ENCODE data around the gene ZNF839.
"Not testable (repeated sequence)": the region's sequence is repeated elsewhere in the genome, so short reads cannot be mapped to it uniquely, and the experiment has no call there.

ZNF839 gene

DNA sequence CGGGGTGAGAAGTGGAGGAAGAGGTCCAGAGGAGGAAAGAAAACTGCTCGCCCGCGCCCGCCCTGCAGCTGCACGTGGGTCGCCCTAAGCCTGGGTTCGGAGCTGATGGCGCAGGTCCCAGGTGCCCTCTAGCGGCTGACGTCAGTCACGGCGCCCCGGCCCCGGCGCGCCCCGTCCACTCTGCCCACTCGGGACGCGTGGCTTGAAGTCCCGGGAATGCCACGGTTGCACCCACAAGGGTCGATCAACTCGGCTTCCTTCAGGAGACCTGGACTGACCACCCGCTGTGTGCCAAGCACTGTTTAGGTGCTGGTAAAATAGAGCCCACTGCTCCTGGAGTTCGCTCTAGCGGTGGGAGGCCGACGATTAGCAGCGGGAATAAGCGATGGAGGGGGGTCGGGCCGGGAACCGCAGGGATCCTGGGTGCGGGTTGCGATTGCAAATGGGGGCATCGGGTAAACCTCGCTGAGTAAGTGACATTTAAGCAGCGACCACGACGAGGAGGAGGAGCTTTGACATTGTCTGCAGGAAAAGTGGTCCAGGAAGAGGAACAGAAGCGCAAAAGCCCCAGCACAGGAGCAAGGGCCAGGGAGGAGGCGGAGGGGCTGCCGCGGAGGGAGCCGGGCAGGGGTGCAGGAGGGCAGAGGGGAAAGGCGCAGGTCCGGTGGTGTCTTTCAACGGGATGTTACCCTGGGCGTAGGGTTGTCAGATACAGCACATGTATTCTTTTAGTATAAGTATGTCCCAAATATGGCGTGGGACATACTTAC is 5.1 kb upstream of the ZNF839 start:
- peak; percentile 59 for DNase-seq

DNA sequence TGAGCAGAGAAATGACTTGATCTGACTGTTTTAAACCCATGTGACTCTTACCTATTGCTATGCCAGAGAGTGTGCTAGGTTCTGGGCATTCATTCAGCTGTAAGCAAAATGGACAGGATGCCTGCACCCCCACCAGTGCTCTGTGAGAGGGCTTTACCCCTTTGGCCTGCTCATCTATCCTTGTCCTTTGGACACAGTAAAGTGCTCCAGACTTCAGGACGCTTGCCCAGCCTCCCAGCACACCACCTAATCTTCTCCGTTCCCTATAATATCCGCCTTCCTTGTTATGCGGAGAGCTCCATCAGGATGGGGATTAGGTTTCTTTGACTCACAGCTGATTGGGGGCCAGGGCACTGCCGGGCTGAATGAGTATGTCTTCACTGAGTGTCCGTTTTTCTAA is 4.4 kb upstream of the ZNF839 start:
- DNase-seq = no peak

DNA sequence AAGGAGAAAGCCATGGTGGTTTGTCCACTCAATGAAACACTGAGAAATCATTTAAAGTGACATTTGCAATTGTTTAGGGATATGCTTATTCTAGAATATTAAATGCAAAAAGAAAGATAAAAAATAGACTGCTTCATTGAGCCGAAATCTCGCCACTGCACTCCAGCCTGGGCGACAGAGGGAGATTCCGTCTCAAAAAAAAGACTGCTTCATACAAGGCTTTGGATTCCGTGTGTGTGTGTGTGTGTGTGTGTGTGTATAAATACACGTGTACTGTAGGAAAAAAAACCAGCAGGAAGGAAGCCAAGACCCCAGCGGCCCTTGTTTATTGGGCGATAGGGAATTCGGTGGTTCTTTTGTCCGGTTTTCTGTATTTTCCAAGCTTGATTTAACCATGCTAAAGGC is 3.2 kb upstream of the ZNF839 start:
- no peak for DNase-seq

DNA sequence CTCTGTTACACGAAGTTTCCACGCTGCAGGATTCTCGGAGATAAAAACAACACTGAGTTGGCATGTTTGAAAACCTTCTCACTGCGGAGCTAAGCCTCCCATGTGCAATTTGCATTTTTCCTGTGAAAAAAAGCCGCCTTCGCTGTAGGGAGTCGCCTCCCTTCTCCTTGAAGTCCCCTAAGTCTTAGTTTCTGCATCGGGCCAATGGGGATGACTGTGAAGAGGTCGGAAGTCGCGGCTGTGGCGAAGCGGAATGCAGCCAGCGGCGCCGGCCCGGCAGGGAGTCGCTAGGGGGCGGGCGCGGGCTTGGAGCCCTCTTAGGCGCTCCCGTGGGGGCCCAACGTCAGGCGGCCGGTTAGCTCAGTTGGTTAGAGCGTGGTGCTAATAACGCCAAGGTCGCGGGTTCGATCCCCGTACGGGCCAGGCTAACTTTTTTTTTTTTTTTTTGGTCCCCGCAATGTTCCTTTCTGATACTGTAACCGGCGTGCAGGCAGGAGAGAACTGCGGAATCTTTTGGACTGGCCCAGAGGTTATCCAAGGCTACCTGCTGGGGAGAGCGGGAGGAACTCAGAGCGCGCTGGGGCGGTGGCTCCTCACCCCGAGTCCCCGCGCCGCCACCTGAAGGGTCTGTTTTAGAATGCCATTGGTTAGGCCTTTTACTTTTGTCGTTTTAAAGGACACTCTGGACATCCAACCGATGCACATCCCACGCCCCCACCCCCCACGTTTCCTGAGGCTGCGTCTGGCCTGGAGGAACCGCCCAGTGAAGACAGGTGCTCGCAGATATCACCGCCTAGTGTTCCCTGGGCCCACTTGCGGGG is 2.6 kb upstream of the ZNF839 start:
- peak; percentile 76 for DNase-seq

DNA sequence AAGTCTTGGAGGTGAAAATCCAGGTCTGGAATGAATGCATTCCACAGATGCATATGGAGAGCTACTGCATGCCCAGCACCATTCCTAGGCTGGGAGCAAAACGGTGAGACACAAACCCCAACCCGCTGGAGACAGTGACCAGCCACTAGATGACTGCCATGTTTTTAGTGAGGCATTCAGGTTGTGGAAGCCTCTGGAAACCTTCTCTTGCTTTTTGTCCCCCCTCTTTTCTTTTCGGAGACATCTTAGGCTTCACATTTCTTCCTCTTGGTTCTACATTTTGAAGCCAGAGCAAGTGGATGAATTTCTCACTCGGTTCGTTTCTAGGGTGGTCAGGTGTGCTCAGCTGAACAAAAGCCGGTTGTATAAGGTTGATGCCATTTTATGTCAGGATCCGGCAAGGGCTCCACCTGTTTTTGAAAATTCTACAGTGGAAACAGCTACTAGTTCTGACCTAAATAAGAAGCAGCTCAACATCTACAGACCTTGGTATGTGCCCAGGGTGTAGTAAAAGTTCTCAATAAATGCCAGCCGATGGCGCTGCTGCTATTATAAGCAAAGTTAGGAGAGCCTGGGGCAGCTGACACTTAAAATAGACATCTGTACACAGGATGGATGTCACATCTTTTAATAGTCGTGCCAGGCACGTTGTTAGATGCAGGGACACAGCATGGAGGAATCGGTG is 1.8 kb upstream of the ZNF839 start:
- peak; percentile 51 for DNase-seq

DNA sequence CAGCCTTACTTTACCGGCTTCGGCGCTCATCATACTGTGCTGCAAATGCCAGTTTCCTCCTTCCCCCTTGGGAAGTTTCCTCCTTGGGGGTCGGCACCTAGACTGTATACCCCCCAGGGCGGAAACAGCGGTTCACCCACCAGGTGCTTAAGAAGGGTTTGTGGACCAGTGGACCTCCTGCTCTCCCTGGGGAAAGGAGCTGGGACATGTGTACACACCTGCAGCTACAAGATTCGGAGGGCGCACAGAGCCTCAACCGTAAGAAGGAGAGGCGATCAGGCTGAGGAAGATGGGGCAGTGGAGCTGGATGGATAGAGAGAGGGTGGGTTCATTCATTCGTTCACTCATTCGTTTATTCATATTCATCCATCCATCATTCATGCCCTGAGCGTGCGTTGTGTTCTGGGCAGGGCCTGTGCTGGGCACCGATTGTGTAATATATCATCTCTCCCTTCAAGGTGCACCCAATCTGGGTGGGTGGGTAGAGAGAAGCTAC is 717 bp upstream of the ZNF839 start:
- DNase-seq = no peak

DNA sequence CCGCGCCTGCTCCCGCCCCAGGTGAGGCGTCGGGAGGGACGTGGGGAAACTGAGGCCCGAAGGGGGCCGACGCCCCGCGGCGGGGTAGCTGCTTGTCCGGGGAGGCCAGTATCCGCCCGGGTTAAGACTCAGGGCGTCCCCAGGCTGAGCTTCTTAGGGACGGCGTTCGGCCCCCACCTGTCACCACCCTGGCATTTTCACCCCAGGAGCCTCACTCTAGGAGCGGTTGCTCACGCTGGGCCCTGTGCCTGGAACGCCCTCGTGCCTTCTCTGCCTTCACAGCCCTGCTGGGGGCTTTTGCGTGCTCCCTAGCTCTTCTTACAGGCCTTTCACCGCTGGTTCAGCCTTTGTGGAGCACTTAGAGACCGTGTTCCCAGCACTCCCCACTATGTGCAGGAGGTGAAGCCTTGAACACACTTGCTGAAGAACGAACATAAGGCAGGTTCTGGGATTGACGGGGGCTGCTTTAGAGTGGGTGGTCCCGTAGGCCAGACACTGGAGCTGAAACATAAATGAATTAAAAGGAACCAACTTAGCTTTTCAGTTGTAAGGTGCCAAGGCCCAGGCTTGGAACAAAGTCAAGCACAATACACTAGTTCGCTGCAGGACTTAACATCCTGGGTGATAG is 601 bp downstream of the ZNF839 start:
- DNase-seq = no peak

DNA sequence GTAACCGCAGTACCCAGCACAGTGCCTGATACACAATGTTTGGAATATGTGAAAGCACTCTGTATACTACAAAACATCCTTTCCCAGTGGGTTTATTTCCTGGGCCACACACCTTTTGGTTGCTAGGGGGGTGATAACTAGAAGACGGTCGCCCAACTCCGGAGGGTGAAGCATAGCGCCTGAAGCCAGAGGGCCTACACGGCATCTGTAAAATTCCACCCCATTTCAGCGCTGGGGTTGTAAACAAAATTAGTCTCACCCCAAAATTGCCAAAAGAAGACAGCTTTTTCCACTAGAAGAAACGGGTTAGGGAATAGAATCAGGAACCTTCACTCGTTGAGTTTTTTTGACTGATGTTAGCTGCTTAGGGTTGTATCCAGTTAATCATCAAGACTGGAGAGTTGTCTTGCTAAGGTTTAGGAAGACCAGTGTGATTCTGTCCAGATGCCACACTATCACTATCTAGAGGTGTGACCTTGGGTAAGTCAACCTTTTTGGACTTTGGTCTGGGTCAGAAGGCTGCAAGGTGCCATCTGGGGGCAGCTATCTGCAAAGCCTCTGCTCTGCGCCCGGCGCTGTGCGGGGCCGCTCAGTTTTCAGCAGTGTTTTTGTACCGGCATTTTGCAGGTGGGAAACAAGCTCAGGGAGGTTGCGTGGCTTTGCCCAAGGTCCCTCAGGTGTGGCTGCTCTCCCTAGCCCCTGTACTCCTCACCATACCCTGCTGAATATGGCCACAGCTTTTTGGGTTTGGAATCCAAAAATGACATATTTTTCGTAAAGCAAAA is 1.3 kb downstream of the ZNF839 start:
- DNase-seq = no peak

DNA sequence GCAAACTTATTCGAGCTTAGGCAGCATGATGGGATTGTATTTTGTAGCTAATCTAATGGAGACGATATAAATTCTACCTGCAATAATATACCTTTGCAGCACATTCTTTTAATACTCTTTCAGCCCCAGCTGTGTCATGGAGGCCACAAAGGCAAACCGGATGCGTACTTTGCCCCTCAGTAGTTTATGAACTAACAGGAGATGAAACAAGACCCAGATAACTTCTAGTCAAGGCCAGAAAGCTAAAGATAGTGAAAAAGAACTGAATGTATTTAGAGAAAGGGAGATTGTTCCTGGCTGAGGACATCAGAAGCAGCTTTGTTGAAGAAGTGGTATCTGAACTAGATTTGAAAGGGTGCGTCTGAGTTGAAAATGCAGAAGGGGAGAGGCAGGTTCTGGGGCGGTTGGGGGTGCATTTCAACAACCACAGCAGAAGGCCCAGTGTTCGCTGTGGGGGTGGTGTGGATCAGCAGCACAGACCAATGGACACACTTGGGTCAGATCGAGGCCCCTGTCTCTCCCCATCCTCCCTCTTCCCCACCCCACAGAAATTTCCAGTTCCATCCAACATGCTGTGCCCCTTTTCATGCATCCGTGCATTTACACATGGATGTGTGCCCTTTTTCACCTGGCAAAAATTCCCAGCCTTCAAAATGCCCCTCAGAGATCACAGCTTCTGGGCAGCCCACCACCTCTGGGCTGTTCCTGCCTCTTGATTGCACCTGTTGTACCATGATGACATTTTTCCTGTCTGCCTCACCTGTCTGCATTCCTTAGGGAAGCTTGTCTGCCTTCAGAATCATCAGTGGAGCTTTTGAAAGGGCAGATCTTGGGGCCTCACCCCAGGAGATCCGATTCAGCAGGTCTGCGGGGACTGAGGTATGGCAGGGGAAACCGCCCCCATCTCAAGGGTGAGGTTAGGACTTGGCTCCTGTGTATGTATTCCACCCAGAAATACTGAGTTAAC is 2.2 kb downstream of the ZNF839 start:
- no peak for DNase-seq

DNA sequence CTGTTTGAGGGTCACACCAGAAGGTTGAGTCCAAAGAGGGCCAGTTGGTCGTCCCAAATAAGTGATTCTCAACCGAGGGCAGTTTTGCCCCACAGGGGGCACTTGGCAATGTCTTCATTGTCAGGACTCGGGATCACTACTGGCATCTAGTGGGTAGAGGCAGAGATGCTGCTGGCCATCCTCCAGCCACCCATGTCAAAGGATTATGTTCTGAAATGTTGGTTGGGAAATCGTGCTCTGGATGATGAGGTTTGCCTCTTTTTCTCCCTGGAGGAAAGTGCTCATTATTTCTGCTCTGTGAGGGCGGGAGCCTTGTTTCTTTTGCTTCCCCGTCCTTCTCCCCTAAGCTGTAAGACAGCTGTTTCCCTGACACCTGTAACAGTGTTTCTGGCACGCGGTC is 3.6 kb downstream of the ZNF839 start:
- DNase-seq = no peak

DNA sequence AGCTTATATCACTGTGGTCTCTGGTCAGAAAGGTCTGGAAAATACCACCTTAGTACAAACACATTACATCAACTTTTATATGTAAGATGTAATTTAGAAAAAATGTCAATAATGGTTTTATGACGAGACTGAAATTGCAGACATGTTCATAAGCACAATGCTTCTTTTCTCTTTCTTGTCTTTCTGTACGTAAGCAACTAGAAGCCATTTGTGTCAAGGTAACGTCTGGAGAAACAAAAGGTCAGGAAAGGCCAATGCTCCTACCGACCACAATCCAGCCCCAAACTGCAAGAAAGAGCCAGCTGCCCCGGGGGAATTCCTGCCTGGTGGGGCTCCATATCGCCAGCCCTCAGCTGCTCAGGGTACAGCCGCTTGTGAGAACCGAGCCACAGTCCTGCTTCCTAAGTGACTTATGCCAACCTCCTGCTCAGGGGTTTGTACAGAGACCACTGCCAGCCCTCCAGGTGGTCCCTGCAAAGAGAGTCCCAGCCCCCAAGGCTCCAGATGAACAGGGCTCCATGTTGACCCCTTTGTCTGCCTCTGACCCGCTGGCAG is 6.3 kb downstream of the ZNF839 start:
- DNase-seq = no peak

DNA sequence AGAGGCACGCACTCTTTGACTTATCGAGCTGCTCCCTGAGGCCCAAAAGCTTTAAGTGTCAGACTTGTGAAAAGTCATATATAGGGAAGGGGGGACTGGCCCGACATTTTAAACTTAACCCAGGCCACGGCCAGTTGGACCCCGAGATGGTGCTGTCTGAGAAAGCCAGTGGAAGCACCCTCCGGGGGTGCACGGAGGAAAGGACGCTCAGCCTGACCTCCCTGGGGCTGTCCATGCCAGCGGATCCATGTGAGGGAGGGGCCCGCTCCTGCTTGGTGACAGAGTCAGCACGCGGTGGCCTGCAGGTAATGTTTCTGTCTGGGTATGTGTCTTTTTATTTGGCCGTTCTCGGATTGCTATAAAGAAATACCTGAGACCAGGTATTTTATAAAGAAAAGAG is 7.0 kb downstream of the ZNF839 start:
- no peak for DNase-seq

DNA sequence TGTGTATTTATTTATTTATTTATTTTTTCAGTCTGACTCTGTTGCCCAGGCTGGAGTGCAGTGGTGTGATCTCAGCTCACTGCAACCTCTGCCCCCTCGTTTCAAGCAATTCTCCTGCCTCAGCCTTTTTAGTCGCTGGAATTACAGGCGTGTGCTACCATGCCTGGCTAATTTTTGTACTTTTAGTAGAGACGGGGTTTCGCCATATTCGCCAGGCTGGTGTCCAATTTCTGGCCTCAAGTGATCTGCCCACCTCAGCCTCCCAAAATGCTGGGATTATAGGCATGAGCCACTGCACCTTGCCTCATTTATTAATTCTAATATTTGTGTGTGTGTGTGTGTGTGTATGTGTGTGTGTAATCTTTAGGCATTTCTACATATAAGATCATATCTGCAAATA is 9.8 kb downstream of the ZNF839 start:
- not testable (repeated sequence) for DNase-seq

DNA sequence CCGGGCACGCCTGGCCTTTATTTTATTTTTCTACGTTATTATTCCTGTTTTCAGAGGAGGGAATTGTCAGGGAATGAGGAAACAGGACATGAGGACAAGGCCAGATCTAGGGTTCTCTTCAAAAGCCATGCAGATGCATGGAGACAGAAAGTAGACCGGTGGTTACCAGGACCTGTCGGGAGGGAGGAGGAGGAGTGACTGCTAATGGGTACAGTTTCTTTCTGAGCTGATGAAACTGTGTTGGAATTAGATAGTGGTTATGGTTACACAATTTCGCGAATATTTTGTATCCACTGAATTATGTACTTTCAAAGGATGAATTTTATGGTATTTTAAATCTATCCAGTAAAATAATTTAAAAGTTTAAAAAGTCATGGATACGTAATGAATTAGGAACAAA is 11.3 kb downstream of the ZNF839 start:
- DNase-seq = no peak

DNA sequence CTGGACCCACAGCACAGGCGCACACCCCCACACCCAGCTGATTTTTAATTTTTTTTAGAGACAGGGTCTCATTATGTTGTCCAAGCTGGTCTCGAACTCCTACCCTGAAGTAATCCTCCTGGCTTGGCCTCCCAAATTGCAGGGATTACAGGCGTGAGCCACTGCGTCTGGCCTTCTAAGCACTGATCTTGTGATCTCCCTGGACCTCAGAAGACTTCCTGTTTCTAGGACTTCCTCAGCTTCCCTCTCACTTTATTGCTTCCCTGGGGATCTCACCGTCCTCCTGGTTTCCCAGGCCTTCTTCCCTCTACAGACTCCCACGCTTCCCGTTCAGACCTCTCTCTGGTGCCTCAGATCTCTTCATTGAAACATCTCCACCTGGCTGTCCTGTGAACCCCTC is 13.8 kb downstream of the ZNF839 start:
- no peak for DNase-seq

DNA sequence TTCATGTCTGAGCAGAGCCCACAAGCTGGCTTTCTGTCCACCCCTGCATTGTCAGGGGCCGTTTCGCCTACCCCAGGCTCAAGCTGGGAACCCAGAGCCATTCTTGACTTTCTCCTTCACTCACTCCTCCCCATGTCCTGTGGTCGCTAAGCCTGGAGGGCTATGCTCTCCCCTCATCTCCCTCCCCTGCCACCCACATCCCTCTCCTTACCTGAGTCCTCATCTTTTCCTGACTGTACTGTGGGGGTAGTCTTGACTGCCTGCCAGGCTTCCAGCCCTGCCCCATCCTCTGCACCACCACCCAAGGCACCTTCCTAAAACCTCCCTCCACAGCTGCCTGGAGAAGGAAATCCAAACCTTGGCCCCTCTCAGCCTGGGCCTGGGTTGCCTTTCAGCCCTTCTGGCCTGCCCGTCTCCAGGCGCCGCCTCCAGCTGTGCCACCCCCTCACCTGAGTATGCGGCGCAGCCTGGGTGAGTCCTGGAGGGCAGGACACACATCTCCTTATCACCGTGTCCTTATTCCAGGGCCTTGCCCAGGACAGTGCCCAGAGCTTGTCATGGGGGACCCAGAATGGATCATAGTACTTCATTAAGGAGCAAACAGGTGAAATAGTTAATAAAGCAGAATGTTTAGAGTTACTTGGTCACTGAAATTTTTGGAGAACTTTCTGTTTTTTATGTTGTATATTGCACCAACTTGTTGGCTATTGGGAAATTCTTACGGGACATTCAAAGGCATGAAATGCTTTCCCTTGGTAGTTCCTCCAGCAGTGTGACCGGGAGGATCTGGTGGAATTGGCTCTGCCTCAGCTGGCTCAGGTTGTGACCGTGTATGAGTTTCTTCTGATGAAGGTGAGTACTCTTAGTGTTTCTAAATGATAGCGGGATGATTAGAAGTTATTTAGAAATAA is 14.5 kb downstream of the ZNF839 start:
- no peak for DNase-seq

DNA sequence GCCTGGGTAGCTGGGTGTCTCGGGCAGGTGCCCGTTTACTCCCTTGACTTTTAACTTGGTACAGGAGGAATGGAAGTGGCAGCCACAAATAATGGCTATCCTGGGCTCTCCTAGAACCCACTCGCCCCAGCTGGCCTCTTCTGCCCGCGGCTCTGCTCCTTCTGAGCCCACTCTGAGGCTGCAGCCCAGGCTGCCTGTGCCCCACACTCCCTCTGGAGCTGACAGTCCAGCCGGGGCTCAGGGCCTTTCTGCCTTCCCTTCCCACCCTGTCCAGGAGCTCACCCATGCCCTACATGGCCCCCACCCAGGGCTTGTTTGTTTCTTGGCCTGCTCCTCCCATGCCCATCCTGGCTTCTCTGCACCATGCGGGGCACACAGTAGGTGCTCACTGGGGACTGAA is 15.6 kb downstream of the ZNF839 start:
- no peak for DNase-seq

DNA sequence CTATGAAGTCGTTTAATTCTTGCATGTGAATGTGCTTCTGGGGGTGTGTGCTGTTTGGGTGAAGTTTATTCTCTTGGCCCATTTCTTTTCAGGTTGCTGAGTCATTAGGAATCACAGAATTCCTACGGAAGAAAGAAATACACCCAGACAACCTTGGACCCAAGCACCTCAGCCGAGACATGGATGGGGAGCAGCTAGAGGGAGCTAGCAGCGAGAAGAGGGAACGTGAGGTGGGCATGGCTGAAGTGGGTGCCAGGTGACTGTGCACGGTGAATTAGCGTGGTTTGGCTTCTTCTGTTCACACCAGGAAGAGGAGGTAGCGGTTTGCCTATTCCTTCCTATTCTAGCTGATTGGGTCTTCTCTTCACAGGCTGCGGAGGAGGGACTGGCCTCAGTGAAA is 19.2 kb downstream of the ZNF839 start:
- no peak for DNase-seq

DNA sequence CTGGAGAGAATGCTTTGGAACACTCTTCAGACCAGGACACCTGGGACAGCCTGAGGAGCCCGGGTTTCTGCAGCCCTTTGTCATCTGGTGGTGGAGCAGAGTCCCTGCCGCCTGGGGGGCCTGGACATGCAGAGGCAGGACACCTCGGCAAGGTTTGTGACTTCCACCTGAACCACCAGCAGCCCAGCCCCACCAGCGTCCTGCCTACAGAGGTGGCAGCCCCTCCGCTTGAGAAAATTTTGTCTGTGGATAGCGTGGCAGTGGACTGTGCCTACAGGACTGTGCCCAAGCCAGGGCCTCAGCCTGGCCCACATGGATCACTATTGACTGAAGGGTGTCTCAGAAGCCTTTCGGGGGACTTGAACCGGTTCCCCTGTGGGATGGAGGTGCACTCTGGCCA is 22.0 kb downstream of the ZNF839 start:
- DNase-seq = no peak

DNA sequence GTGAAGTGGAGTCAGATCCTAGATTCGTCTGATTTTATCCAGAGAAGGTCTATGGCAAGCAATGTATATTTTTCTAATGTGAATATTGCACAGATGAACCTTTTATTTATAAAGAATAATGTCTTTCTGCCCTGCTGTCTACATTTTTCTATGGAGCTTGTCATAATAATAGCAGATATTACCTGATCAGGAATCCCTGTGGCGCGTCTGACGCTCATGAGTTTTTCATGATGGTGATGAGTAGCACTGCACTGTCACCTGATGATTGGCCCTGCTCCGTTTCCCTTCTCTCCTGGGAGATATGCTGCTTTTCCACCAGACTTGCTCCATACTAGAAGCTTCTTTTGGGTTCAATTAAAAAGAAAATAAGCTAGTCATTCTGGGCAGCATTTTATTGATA is 22.7 kb downstream of the ZNF839 start:
- DNase-seq = no peak

All from NCI-H1417 treated with DMSO at 0.1 percent for 48 hours (cell line).